K562 (cell line): ENCODE measurements around the gene IPCEF1. TPM values are rescaled to one million over a fixed set of nuclear protein-coding genes. Genes with fewer than 3 reads are reported as not detected.
"Not testable (repeated sequence)": the region's sequence is repeated elsewhere in the genome, so short reads cannot be mapped to it uniquely, and the experiment has no call there.

Experiments
- ATAC-seq: fragments of 200-7000 bp; cut with Tn5 transposase; 3 replicates; pipeline ENCODE4 v1.9.1; 2020; ENCODE audit warnings: moderate library complexity
- BruUV-seq: library from RNA; stranded (reverse); fragments of 400-500 nt; replicated peaks from 2 replicates; lab custom pipeline; 2021; lab: Mats Ljungman, UMichigan
- CTCF ChIA-PET: fragments of 300-600 bp; formaldehyde crosslinking; extraction: SDS; loops from one replicate; lab custom pipeline; 2021; ENCODE audit warnings: low intra/inter-chr PET ratio; lab: Yijun Ruan, JAX
- POLR2A ChIA-PET: fragments of 300-600, 350-650 bp; sonication (Branson Sonifier 250); formaldehyde crosslinking; extraction: SDS; loops from one replicate; lab custom pipeline; 2021; ENCODE audit warnings: antibody characterized with exemption, inconsistent platforms; lab: Yijun Ruan, JAX
- DNase-seq, 4 experiments: peaks; one replicate each; pipeline versions ENCODE4 v3.0.0 to v3.0.0-alpha.2; 2011 to 2018; ENCODE audit warnings: low spot score in 3 of 4, mixed read lengths in 3 of 4; ENCODE audit errors: extremely low read depth in 1 of 4
- FAIRE-seq: peaks from 2 replicates; lab custom pipeline; 2011; peaks lifted over from hg19 to GRCh38; lab: Jason Lieb, UNC
- H2AFZ ChIP-seq: 2 replicates; pipeline ENCODE4 v1.6.0; 2011; ENCODE audit warnings: low read depth, low read length, control low read depth, inconsistent platforms
- H3K27ac ChIP-seq: fragments of 200-600 bp; 3 replicates; pipeline ENCODE4 v1.8.0; 2011; ENCODE audit warnings: low read depth, mild to moderate bottlenecking, control low read depth, inconsistent platforms, low read length, moderate library complexity, mixed read lengths; ENCODE audit errors: extremely low read depth
- H3K27me3 ChIP-seq, 2 experiments: fragments of 300-600 bp in 1 of 2; 2 replicates in 1 of 2; 3 replicates in 1 of 2; pipeline versions ENCODE4 v1.6.0 to v1.8.0; 2011; ENCODE audit warnings: inconsistent platforms in 2 of 2, low read length in 2 of 2, mild to moderate bottlenecking in 1 of 2, mixed read lengths in 1 of 2, moderate library complexity in 1 of 2; ENCODE audit not compliant: control insufficient read depth in 2 of 2, insufficient read depth in 2 of 2
- H3K36me3 ChIP-seq: fragments of 300-600 bp; 3 replicates; pipeline ENCODE4 v1.8.0; 2011; ENCODE audit warnings: mild to moderate bottlenecking, low read length, inconsistent platforms; ENCODE audit not compliant: control insufficient read depth, insufficient read depth
- H3K4me1 ChIP-seq, 2 experiments: fragments of 200-600 bp in 1 of 2; replicated peaks in 1 of 2; 2 replicates in 1 of 2; 3 replicates in 1 of 2; pipeline versions ENCODE4 v1.5.1 to v1.8.0; 2011; ENCODE audit warnings: inconsistent platforms in 2 of 2, low read length in 2 of 2, mild to moderate bottlenecking in 1 of 2, mixed read lengths in 1 of 2, moderate library complexity in 1 of 2; ENCODE audit not compliant: control insufficient read depth in 2 of 2, insufficient read depth in 2 of 2
- H3K4me2 ChIP-seq: 2 replicates; pipeline ENCODE4 v1.6.1; 2011; ENCODE audit warnings: low read length, control low read depth, inconsistent platforms, mixed read lengths; ENCODE audit not compliant: insufficient read depth
- H3K4me3 ChIP-seq: fragments of 200-600 bp; sonication (generic), shearing (Covaris generic); 2 replicates; pipeline ENCODE4 v1.5.1; 2016; ENCODE audit warnings: control low read depth, inconsistent platforms
- H3K79me2 ChIP-seq: fragments of 200-600 bp; 3 replicates; pipeline ENCODE4 v1.8.0; 2011; ENCODE audit warnings: low read length, inconsistent platforms; ENCODE audit not compliant: control insufficient read depth, insufficient read depth
- H3K9ac ChIP-seq, 2 experiments: 2 replicates each; pipeline versions ENCODE4 v1.6.0 to v1.6.1; 2011; ENCODE audit warnings: low read depth in 2 of 2, low read length in 2 of 2, control low read depth in 1 of 2, inconsistent platforms in 1 of 2, mild to moderate bottlenecking in 1 of 2, mixed read lengths in 1 of 2; ENCODE audit not compliant: insufficient read depth in 1 of 2
- H3K9me1 ChIP-seq: one replicate; pipeline ENCODE4 v1.6.0; 2011; ENCODE audit warnings: inconsistent platforms, mild to moderate bottlenecking, low read length, moderate library complexity; ENCODE audit not compliant: control insufficient read depth, insufficient read depth
- H3K9me3 ChIP-seq: replicated peaks from 2 replicates; pipeline ENCODE4 v1.5.1; 2011; ENCODE audit warnings: low read depth, low read length, inconsistent platforms; ENCODE audit not compliant: control insufficient read depth, insufficient read depth
- H4K20me1 ChIP-seq: replicated peaks from 2 replicates; pipeline ENCODE4 v1.6.1; 2011; ENCODE audit warnings: low read length, inconsistent platforms, mixed read lengths; ENCODE audit not compliant: control insufficient read depth, insufficient read depth
- CBX2 ChIP-seq: fragments of 200-600 bp; sonication (generic); IDR thresholded peaks from one replicate; pipeline ENCODE4 v1.6.1; 2012; ENCODE audit warnings: mild to moderate bottlenecking, low read length, inconsistent platforms; ENCODE audit not compliant: insufficient read depth, poor library complexity, severe bottlenecking
- FOSL1 ChIP-seq: fragments of 200-800 bp; sonication (Bioruptor generic); conservative IDR thresholded peaks from 2 replicates; pipeline ENCODE4 v1.6.1; 2016; ENCODE audit warnings: missing genetic modification characterization, missing compliant biosample characterization
- FOXA3 ChIP-seq, 2 experiments: fragments of 450-650 bp in 1 of 2; sonication (generic) in 1 of 2; formaldehyde crosslinking; IDR thresholded peaks in 1 of 2; conservative IDR thresholded peaks in 1 of 2; 2 replicates each; pipeline versions ENCODE4 v1.4.0 to v1.8.0; 2020 to 2022; ENCODE audit warnings: mild to moderate bottlenecking in 2 of 2, missing genetic modification reagents in 1 of 2
- JUN ChIP-seq, 2 experiments: sonication (generic) in 1 of 2; formaldehyde crosslinking in 1 of 2; IDR thresholded peaks; 2 replicates each; pipeline versions ENCODE4 v1.6.1 to v1.8.0; 2012 to 2022; ENCODE audit warnings: borderline replicate concordance in 2 of 2, mild to moderate bottlenecking in 2 of 2, improper control_type of control experiment in 1 of 2, low read depth in 1 of 2, low read length in 1 of 2, missing genetic modification reagents in 1 of 2
- PTRF ChIP-seq: fragments of 450-650 bp; IDR thresholded peaks from 2 replicates; pipeline ENCODE4 v1.6.1; 2016; ENCODE audit warnings: mild to moderate bottlenecking, missing genetic modification characterization, missing compliant biosample characterization
- SREBF1 ChIP-seq: fragments of 150-350 bp; IDR thresholded peaks from 2 replicates; pipeline ENCODE4 v1.6.1; 2014; ENCODE audit warnings: antibody characterized with exemption, low read depth, low read length, borderline replicate concordance
- ZBTB11 ChIP-seq, 3 experiments: fragments of 200-800 bp in 1 of 3; fragments of 250-450 bp in 1 of 3; fragments of 450-650 bp in 1 of 3; sonication (Bioruptor Pico) in 1 of 3; sonication (Bioruptor generic) in 1 of 3; formaldehyde crosslinking in 1 of 3; IDR thresholded peaks; 2 replicates each; pipeline versions ENCODE4 v1.6.1 to v1.8.0; 2016 to 2022; ENCODE audit warnings: mild to moderate bottlenecking in 2 of 3, missing genetic modification characterization in 2 of 3, missing compliant biosample characterization in 1 of 3, moderate library complexity in 1 of 3
- ZNF696 ChIP-seq: fragments of 250-450 bp; sonication (Bioruptor Pico); conservative IDR thresholded peaks from 2 replicates; pipeline ENCODE4 v1.4.0; 2020; ENCODE audit warnings: mild to moderate bottlenecking, moderate library complexity
- whole genome bisulfite sequencing: fragments of 100-300 bp; shearing (Covaris generic); methylation state at CpG from one replicate; pipeline ENCODE4 v1.1.6; 2016; ENCODE audit warnings: low coverage, mixed read lengths; ENCODE audit not compliant: insufficient coverage; ENCODE audit errors: missing lambda C conversion rate; 5-methylcytosine and 5-hydroxymethylcytosine counted together
- in situ Hi-C: fragments of 300-500 bp; cut with MboI; formaldehyde crosslinking; loops from 4 replicates; pipeline ENCODE4 v1.15.0; 2018; ENCODE audit warnings: inconsistent platforms, mixed read lengths
- intact Hi-C: fragments of 100-400 bp; cut with micrococcal nuclease; formaldehyde crosslinking; loops from 2 replicates; pipeline ENCODE4 v1.14.2; 2022
- polyA plus RNA-seq, 8 experiments: library from polyadenylated mRNA; depleted of rRNA in 4 of 8; stranded (reverse) in 5 of 8; unstranded in 3 of 8; fragments of >200 nt; fragmentation: Nextera tagmentation in 2 of 8; fragmentation: Illumina TruSeq in 1 of 8; extraction: Ambion mirVana in 2 of 8; extraction: Trizol in 1 of 8; gene quantifications; 2 replicates each; pipeline versions ENCODE4 v1.2.1 to v1.2.3, GENCODE V29; 2011 to 2014; ENCODE audit warnings: inconsistent platforms in 1 of 8, missing spikeins in 1 of 8
- total RNA-seq, 7 experiments: library from RNA; depleted of rRNA in 6 of 7; stranded (reverse); fragments of >200 nt in 6 of 7; fragmentation: Illumina TruSeq in 2 of 7; extraction: Trizol in 2 of 7; gene quantifications; 2 replicates each; pipeline versions ENCODE4 v1.2.1 to v1.2.3, GENCODE V29; 2011 to 2021; ENCODE audit warnings: low replicate concordance in 1 of 7

Gene IPCEF1
- total and polyA plus RNA-seq, 9 of the 15 experiments (the other 6 are each of a cell fraction or from before 2014, with no cell fraction given): 0.14 to 0.18 TPM; not detected in 7

GRCh38 chr6:154329350-154330170, 27.0 kb downstream of the IPCEF1 start (continued):
- TF ChIP-seq JUN (IDR thresholded peaks at IDR 0.05; ENCODE audit: borderline replicate concordance, low read depth, low read length) (no peak), JUN (CRISPR knock-in tag; IDR thresholded peaks at IDR 0.05; ENCODE audit: borderline replicate concordance) (no peak), FOSL1 (tag) (no peak), SREBF1 (no peak), CBX2 (no peak), PTRF (tag) (no peak), ZNF696 (CRISPR knock-in tag) (no peak), ZBTB11 (CRISPR knock-in tag; IDR thresholded peaks at IDR 0.05) (no peak), FOXA3 (CRISPR knock-in tag; conservative IDR thresholded peaks at IDR 0.05 in 1 of 2, IDR thresholded peaks at IDR 0.05 in 1 of 2) (no peak)

GRCh38 chr6:154327313-154327712, 29.3 kb downstream of the IPCEF1 start:
- H4K20me1 ChIP-seq, BruUV-seq, CTCF ChIA-PET, DNase-seq, POLR2A ChIA-PET, H3K4me2 ChIP-seq, H3K4me3 ChIP-seq, FAIRE-seq, in situ Hi-C loops, H3K27me3 ChIP-seq, H3K36me3 ChIP-seq, intact Hi-C loops, H3K27ac ChIP-seq, H3K79me2 ChIP-seq, ATAC-seq, H2AFZ ChIP-seq, H3K9ac ChIP-seq, H3K9me1 ChIP-seq, H3K4me1 ChIP-seq, H3K9me3 ChIP-seq: not testable (repeated sequence)
- WGBS: 0% methylated on average over 1 of the region's 1 CpG
